Calu3 (cell line): ENCODE results near the gene LITAFD. TPM values are rescaled to one million over a fixed set of nuclear protein-coding genes. Genes with fewer than 3 reads are reported as not detected.

Source experiments
- BruUV-seq: library from RNA; stranded (reverse); fragments of 400-500 nt; replicated peaks from 2 replicates; lab custom pipeline; 2021; lab: Mats Ljungman, UMichigan
- CTCF ChIA-PET: fragments of 300-600 bp; sonication (Branson Sonifier 250); formaldehyde crosslinking; loops from one replicate; lab custom pipeline; 2022; ENCODE audit warnings: antibody characterized with exemption; lab: Charles Lee
- DNase-seq: peaks from one replicate; pipeline ENCODE4 v3.0.0; 2022
- H3K27ac Mint-ChIP-seq: one replicate; pipeline ENCODE4 v1.8.0; 2022; ENCODE audit warnings: mixed read lengths; ENCODE audit not compliant: unreplicated experiment
- H3K27me3 Mint-ChIP-seq: one replicate; pipeline ENCODE4 v1.8.0; 2022; ENCODE audit warnings: mixed read lengths; ENCODE audit not compliant: unreplicated experiment
- H3K36me3 Mint-ChIP-seq: one replicate; pipeline ENCODE4 v1.8.0; 2022; ENCODE audit warnings: mild to moderate bottlenecking, moderate library complexity, mixed read lengths; ENCODE audit not compliant: insufficient read depth, unreplicated experiment
- H3K4me1 Mint-ChIP-seq: one replicate; pipeline ENCODE4 v1.8.0; 2022; ENCODE audit warnings: mild to moderate bottlenecking, low read depth, mixed read lengths; ENCODE audit not compliant: unreplicated experiment
- H3K4me3 Mint-ChIP-seq: one replicate; pipeline ENCODE4 v1.8.0; 2022; ENCODE audit warnings: mild to moderate bottlenecking, low read depth, moderate library complexity, mixed read lengths; ENCODE audit not compliant: unreplicated experiment
- H3K9me3 Mint-ChIP-seq: one replicate; pipeline ENCODE4 v1.8.0; 2022; ENCODE audit warnings: low read depth, mixed read lengths; ENCODE audit not compliant: unreplicated experiment
- CTCF ChIP-seq: fragments of 200-600 bp; IDR thresholded peaks from one replicate; pipeline ENCODE4 v1.8.0; 2022; ENCODE audit warnings: antibody characterized with exemption; ENCODE audit not compliant: unreplicated experiment
- intact Hi-C: fragments of 100-400 bp; cut with micrococcal nuclease; formaldehyde crosslinking; loops from one replicate; pipeline ENCODE4 v1.10.0; 2022; ENCODE audit not compliant: unreplicated experiment
- total RNA-seq: library from RNA; stranded (reverse); gene quantifications from 2 replicates; pipeline ENCODE4 v1.2.3, GENCODE V29; 2022

The LITAFD gene
- total RNA-seq, 1 experiment from 2014 or later, result not detected

DNA sequence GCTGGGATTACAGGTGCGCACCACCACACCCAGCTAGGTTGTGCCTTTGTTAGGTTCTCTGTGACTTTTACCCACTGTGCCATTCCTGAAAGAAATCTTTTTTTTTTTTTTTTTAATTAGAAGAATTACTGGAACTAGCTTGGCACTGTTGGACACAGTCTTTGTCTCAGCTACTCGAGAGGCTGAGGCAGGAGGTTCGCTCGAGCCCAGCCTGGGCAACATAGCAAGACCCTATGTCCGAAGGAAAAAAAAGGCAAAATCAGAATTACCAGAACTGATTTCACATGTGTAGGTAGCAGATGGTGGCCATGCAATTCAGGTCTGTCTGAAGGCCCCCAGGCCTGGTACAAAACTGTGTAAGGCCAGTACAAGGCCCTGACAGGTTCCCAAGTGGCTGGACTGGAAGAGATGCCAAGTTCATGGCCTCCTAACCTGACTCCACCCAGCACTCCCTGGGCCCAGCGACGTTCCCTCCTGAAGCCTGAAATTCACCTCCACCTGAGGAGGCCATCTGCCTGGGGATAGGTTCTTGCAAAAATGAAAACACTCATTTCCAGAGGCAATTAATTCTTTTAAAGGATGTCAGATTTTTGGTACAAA, 36.4 kb upstream of the LITAFD start:
- Mint-ChIP-seq H3K27ac (no peak overlapping the region), H3K27me3 (no peaks in the 10 kb centered on the region), H3K36me3 (peaks cover 38% of the 10 kb centered on the region), H3K9me3 (no peaks in the 10 kb centered on the region), H3K4me3 (no peak overlapping the region), H3K4me1 (peaks cover 13% of the 10 kb centered on the region)
- CTCF ChIA-PET, result interaction anchor here (0.6 kb wide), 1 partner anchor 38 kb away, joined by 3 read pairs; no protein-coding TSS in a partner anchor
- no peak for TF ChIP-seq CTCF
- no TSS peak for BruUV-seq
- no peak for DNase-seq
- intact Hi-C loops, result no loop called here

DNA sequence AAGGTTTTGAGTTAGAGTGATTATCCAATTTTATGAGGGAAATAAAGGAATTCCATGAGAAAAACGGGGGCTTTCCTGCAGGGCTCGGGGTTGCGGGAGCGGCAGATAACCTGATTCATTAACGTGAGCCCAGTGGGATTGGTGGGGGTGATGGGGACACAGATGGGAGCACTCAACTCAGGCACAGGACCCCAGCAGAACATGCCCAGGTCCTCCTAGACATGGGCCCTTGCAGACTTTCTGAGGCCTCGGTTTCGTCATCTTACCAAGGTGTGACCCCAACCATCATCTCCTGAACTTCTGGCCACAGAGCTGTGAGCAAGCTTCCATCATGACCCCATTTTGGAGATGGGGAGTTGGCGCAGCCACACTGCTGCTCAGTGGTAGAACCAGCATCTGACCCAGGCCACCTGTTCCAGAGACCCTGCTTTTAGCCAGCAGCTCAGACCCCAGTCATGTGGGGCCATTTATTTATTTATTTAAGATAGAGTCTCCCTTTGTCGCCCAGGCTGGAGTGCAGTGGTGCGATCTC, 35.7 kb upstream of the LITAFD start:
- DNase-seq, result no peak
- Mint-ChIP-seq H3K36me3 (peaks cover 44% of the 10 kb centered on the region), H3K27me3 (no peaks in the 10 kb centered on the region), H3K4me3 (no peak overlapping the region), H3K4me1 (peaks cover 16% of the 10 kb centered on the region), H3K27ac (no peak overlapping the region), H3K9me3 (no peaks in the 10 kb centered on the region)
- TF ChIP-seq CTCF, result no peak
- CTCF ChIA-PET, result no interaction called here
- no TSS peak for BruUV-seq
- intact Hi-C loops, result no loop called here

DNA sequence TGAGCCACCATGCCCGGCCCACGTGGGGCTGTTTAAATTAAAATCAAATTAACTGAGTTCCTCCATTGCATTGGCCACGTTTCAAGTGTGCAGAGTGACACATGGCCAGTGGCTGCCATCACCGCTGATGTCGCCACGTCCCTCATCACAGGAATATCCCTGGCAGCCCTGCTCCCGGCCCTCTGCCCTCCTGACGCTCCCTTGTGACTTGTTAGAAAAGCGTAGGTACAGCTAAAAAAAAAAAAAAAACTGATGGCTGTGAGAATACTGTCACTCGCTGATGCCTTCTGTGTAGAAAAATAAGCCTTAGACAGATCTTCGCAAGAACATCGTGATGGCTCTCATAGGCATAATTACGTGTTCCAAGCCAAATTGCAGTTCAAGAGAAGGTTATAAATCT, 35.0 kb upstream of the LITAFD start:
- Mint-ChIP-seq H3K36me3 (peaks cover 51% of the 10 kb centered on the region), H3K9me3 (no peaks in the 10 kb centered on the region), H3K27me3 (no peaks in the 10 kb centered on the region), H3K27ac (no peak overlapping the region), H3K4me3 (no peak overlapping the region), H3K4me1 (peaks cover 16% of the 10 kb centered on the region)
- BruUV-seq, result no TSS peak
- no peak for DNase-seq
- CTCF ChIA-PET, result no interaction called here
- TF ChIP-seq CTCF, result no peak
- intact Hi-C loops, result no loop called here

- no peak for TF ChIP-seq CTCF
- H3K9me3 Mint-ChIP-seq, result no peaks in the 10 kb centered on the region
- CTCF ChIA-PET, result no interaction called here
- DNase-seq, result no peak
- peaks cover 16% of the 10 kb centered on the region for H3K4me1 Mint-ChIP-seq
- no TSS peak for BruUV-seq
- H3K27ac Mint-ChIP-seq, result no peak overlapping the region
- peaks cover 53% of the 10 kb centered on the region for H3K36me3 Mint-ChIP-seq
- H3K27me3 Mint-ChIP-seq, result no peaks in the 10 kb centered on the region
- intact Hi-C loops, result no loop called here
- no peak overlapping the region for H3K4me3 Mint-ChIP-seq
These were observed 34.5 kb upstream of the LITAFD start for GRCh38 chr16:8847623-8848022.
